K562 (cell line): Measurements from ENCODE around the gene BTBD16. TPM values are rescaled to one million over a fixed set of nuclear protein-coding genes. Genes with fewer than 3 reads are reported as not detected.

Experiments
- ATAC-seq: fragments of 200-7000 bp; cut with Tn5 transposase; 3 replicates; pipeline ENCODE4 v1.9.1; 2020; ENCODE audit warnings: moderate library complexity
- BruUV-seq: library from RNA; stranded (reverse); fragments of 400-500 nt; replicated peaks from 2 replicates; lab custom pipeline; 2021; lab: Mats Ljungman, UMichigan
- CTCF ChIA-PET: fragments of 300-600 bp; formaldehyde crosslinking; extraction: SDS; loops from one replicate; lab custom pipeline; 2021; ENCODE audit warnings: low intra/inter-chr PET ratio; lab: Yijun Ruan, JAX
- POLR2A ChIA-PET: fragments of 300-600, 350-650 bp; sonication (Branson Sonifier 250); formaldehyde crosslinking; extraction: SDS; loops from one replicate; lab custom pipeline; 2021; ENCODE audit warnings: antibody characterized with exemption, inconsistent platforms; lab: Yijun Ruan, JAX
- DNase-seq, 4 experiments: peaks; one replicate each; pipeline versions ENCODE4 v3.0.0 to v3.0.0-alpha.2; 2011 to 2018; ENCODE audit warnings: low spot score in 3 of 4, mixed read lengths in 3 of 4; ENCODE audit errors: extremely low read depth in 1 of 4
- FAIRE-seq: peaks from 2 replicates; lab custom pipeline; 2011; peaks lifted over from hg19 to GRCh38; lab: Jason Lieb, UNC
- H2AFZ ChIP-seq: 2 replicates; pipeline ENCODE4 v1.6.0; 2011; ENCODE audit warnings: low read depth, low read length, control low read depth, inconsistent platforms
- H3K27ac ChIP-seq: fragments of 200-600 bp; 3 replicates; pipeline ENCODE4 v1.8.0; 2011; ENCODE audit warnings: low read depth, mild to moderate bottlenecking, control low read depth, inconsistent platforms, low read length, moderate library complexity, mixed read lengths; ENCODE audit errors: extremely low read depth
- H3K27me3 ChIP-seq, 2 experiments: fragments of 300-600 bp in 1 of 2; 2 replicates in 1 of 2; 3 replicates in 1 of 2; pipeline versions ENCODE4 v1.6.0 to v1.8.0; 2011; ENCODE audit warnings: inconsistent platforms in 2 of 2, low read length in 2 of 2, mild to moderate bottlenecking in 1 of 2, mixed read lengths in 1 of 2, moderate library complexity in 1 of 2; ENCODE audit not compliant: control insufficient read depth in 2 of 2, insufficient read depth in 2 of 2
- H3K36me3 ChIP-seq: fragments of 300-600 bp; 3 replicates; pipeline ENCODE4 v1.8.0; 2011; ENCODE audit warnings: mild to moderate bottlenecking, low read length, inconsistent platforms; ENCODE audit not compliant: control insufficient read depth, insufficient read depth
- H3K4me1 ChIP-seq, 2 experiments: fragments of 200-600 bp in 1 of 2; replicated peaks in 1 of 2; 2 replicates in 1 of 2; 3 replicates in 1 of 2; pipeline versions ENCODE4 v1.5.1 to v1.8.0; 2011; ENCODE audit warnings: inconsistent platforms in 2 of 2, low read length in 2 of 2, mild to moderate bottlenecking in 1 of 2, mixed read lengths in 1 of 2, moderate library complexity in 1 of 2; ENCODE audit not compliant: control insufficient read depth in 2 of 2, insufficient read depth in 2 of 2
- H3K4me2 ChIP-seq: 2 replicates; pipeline ENCODE4 v1.6.1; 2011; ENCODE audit warnings: low read length, control low read depth, inconsistent platforms, mixed read lengths; ENCODE audit not compliant: insufficient read depth
- H3K4me3 ChIP-seq: fragments of 200-600 bp; sonication (generic), shearing (Covaris generic); 2 replicates; pipeline ENCODE4 v1.5.1; 2016; ENCODE audit warnings: control low read depth, inconsistent platforms
- H3K79me2 ChIP-seq: fragments of 200-600 bp; 3 replicates; pipeline ENCODE4 v1.8.0; 2011; ENCODE audit warnings: low read length, inconsistent platforms; ENCODE audit not compliant: control insufficient read depth, insufficient read depth
- H3K9ac ChIP-seq, 2 experiments: 2 replicates each; pipeline versions ENCODE4 v1.6.0 to v1.6.1; 2011; ENCODE audit warnings: low read depth in 2 of 2, low read length in 2 of 2, control low read depth in 1 of 2, inconsistent platforms in 1 of 2, mild to moderate bottlenecking in 1 of 2, mixed read lengths in 1 of 2; ENCODE audit not compliant: insufficient read depth in 1 of 2
- H3K9me1 ChIP-seq: one replicate; pipeline ENCODE4 v1.6.0; 2011; ENCODE audit warnings: inconsistent platforms, mild to moderate bottlenecking, low read length, moderate library complexity; ENCODE audit not compliant: control insufficient read depth, insufficient read depth
- H3K9me3 ChIP-seq: replicated peaks from 2 replicates; pipeline ENCODE4 v1.5.1; 2011; ENCODE audit warnings: low read depth, low read length, inconsistent platforms; ENCODE audit not compliant: control insufficient read depth, insufficient read depth
- H4K20me1 ChIP-seq: replicated peaks from 2 replicates; pipeline ENCODE4 v1.6.1; 2011; ENCODE audit warnings: low read length, inconsistent platforms, mixed read lengths; ENCODE audit not compliant: control insufficient read depth, insufficient read depth
- CBX8 ChIP-seq: fragments of 200-600 bp; sonication (generic); IDR thresholded peaks from 2 replicates; pipeline ENCODE4 v1.6.1; 2012; ENCODE audit warnings: borderline replicate concordance, mixed run types, low read depth, mild to moderate bottlenecking, moderate library complexity, mixed read lengths, low read length, control low read depth, inconsistent platforms; ENCODE audit not compliant: poor library complexity, severe bottlenecking; ENCODE audit errors: extremely low read depth
- CHD2 ChIP-seq: IDR thresholded peaks from 2 replicates; pipeline ENCODE4 v1.6.1; 2011; ENCODE audit warnings: low read depth, low read length
- DNMT1 ChIP-seq: fragments of 450-650 bp; IDR thresholded peaks from 2 replicates; pipeline ENCODE4 v1.6.1; 2016; ENCODE audit warnings: antibody characterized with exemption, mild to moderate bottlenecking
- EGR1 ChIP-seq: fragments of 450-650 bp; conservative IDR thresholded peaks from 2 replicates; pipeline ENCODE4 v1.6.1; 2017; ENCODE audit warnings: mild to moderate bottlenecking
- GATAD2B ChIP-seq: fragments of 450-650 bp; IDR thresholded peaks from 2 replicates; pipeline ENCODE4 v1.6.1; 2017; ENCODE audit warnings: mild to moderate bottlenecking, borderline replicate concordance
- ILF3 ChIP-seq: fragments of 450-650 bp; IDR thresholded peaks from 2 replicates; pipeline ENCODE4 v1.6.1; 2018; ENCODE audit warnings: antibody characterized with exemption, mild to moderate bottlenecking, moderate library complexity, borderline replicate concordance
- SMARCB1 ChIP-seq: IDR thresholded peaks from 2 replicates; pipeline ENCODE4 v1.6.1; 2011; ENCODE audit warnings: improper control_type of control experiment, low read depth; ENCODE audit not compliant: insufficient read length
- TEAD2 ChIP-seq: fragments of 450-650 bp; IDR thresholded peaks from 2 replicates; pipeline ENCODE4 v1.6.1; 2016; ENCODE audit warnings: missing genetic modification characterization, control low read depth, missing compliant biosample characterization
- THRAP3 ChIP-seq: fragments of 450-650 bp; IDR thresholded peaks from 2 replicates; pipeline ENCODE4 v1.6.1; 2016; ENCODE audit warnings: mild to moderate bottlenecking, inconsistent platforms, borderline replicate concordance
- ZNF165 ChIP-seq: fragments of 250-450 bp; sonication (Bioruptor Pico); IDR thresholded peaks from 2 replicates; pipeline ENCODE4 v1.4.0; 2020; ENCODE audit warnings: borderline replicate concordance
- ZNF274 ChIP-seq: IDR thresholded peaks from 2 replicates; pipeline ENCODE4 v1.6.1; 2011; ENCODE audit warnings: low read depth, mild to moderate bottlenecking, low read length, moderate library complexity, borderline replicate concordance
- ZNF431 ChIP-seq: sonication (generic); formaldehyde crosslinking; IDR thresholded peaks from 2 replicates; pipeline ENCODE4 v1.8.0; 2022; ENCODE audit warnings: mild to moderate bottlenecking, missing genetic modification reagents
- WGBS: fragments of 100-300 bp; shearing (Covaris generic); methylation state at CpG from one replicate; pipeline ENCODE4 v1.1.6; 2016; ENCODE audit warnings: low coverage, mixed read lengths; ENCODE audit not compliant: insufficient coverage; ENCODE audit errors: missing lambda C conversion rate; 5-methylcytosine and 5-hydroxymethylcytosine counted together
- in situ Hi-C: fragments of 300-500 bp; cut with MboI; formaldehyde crosslinking; loops from 4 replicates; pipeline ENCODE4 v1.15.0; 2018; ENCODE audit warnings: inconsistent platforms, mixed read lengths
- intact Hi-C: fragments of 100-400 bp; cut with micrococcal nuclease; formaldehyde crosslinking; loops from 2 replicates; pipeline ENCODE4 v1.14.2; 2022
- polyA plus RNA-seq, 8 experiments: library from polyadenylated mRNA; depleted of rRNA in 4 of 8; stranded (reverse) in 5 of 8; unstranded in 3 of 8; fragments of >200 nt; fragmentation: Nextera tagmentation in 2 of 8; fragmentation: Illumina TruSeq in 1 of 8; extraction: Ambion mirVana in 2 of 8; extraction: Trizol in 1 of 8; gene quantifications; 2 replicates each; pipeline versions ENCODE4 v1.2.1 to v1.2.3, GENCODE V29; 2011 to 2014; ENCODE audit warnings: inconsistent platforms in 1 of 8, missing spikeins in 1 of 8
- total RNA-seq, 7 experiments: library from RNA; depleted of rRNA in 6 of 7; stranded (reverse); fragments of >200 nt in 6 of 7; fragmentation: Illumina TruSeq in 2 of 7; extraction: Trizol in 2 of 7; gene quantifications; 2 replicates each; pipeline versions ENCODE4 v1.2.1 to v1.2.3, GENCODE V29; 2011 to 2021; ENCODE audit warnings: low replicate concordance in 1 of 7
- TF ChIP-seq, protein P1 (sequence below): fragments of 450-650 bp; formaldehyde crosslinking; IDR thresholded peaks from 2 replicates; pipeline ENCODE4 v1.4.0; 2020; ENCODE audit warnings: mild to moderate bottlenecking
- TF ChIP-seq, protein P2 (sequence below): IDR thresholded peaks from 2 replicates; pipeline ENCODE4 v1.6.1; 2016; ENCODE audit warnings: missing genetic modification characterization, missing compliant biosample characterization
- TF ChIP-seq, protein P3 (sequence below): fragments of 450-650 bp; IDR thresholded peaks from 2 replicates; pipeline ENCODE4 v1.6.1; 2016; ENCODE audit warnings: antibody characterized with exemption
- TF ChIP-seq, protein P4 (sequence below): fragments of 250-450 bp; sonication (Bioruptor Pico); IDR thresholded peaks from 2 replicates; pipeline ENCODE4 v1.8.0; 2022; ENCODE audit warnings: moderate library complexity, mild to moderate bottlenecking, inconsistent platforms
- TF ChIP-seq, protein P5 (sequence below): fragments of 250-450 bp; sonication (Bioruptor Pico); IDR thresholded peaks from 2 replicates; pipeline ENCODE4 v1.4.0; 2020

BTBD16 gene
- total and polyA plus RNA-seq, 9 of the 15 experiments (the other 6 are each of a cell fraction or from before 2014, with no cell fraction given): 0.11 TPM; not detected in 8

DNA sequence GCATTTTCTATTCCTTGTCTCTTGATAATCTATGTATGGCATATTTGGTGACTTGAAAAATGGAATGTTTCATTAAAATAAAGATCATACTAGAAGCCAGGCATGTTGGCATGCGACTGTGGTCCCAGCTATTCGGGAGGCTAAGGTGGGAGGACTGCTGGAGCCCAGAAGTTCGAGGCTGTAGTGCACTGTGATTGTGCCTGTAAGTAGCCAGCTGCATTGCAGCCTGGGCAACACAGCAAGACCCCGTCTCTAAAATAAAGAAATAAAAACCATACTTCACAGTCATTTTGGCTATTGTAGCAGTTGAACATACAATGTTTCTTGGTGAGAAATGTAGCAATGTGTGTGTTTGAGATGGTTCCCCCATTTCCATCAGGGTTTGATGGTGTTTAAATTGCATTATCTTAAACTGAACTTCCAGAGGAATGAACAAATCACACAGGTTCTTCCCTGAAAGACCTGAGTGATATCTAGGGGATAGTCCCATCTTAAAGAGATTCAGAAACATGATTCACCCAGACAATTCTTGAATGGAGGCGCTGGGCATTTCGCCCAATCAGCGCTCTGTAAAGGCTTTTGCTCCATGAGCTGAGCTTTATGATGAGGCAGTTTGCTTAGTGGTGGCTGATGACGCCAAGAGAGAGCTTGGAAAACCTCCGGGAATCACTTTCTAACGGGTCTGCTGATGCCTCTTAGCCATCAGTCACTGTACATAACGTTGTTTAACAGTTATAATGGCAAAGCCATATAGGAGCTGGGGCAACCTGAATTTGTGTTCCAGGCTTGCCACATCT, 19.4 kb upstream of the BTBD16 start:
- in situ Hi-C loops: no loop called here
- no peaks in the 10 kb centered on the region for H3K9me3 ChIP-seq
- no peak overlapping the region for H3K27ac ChIP-seq
- DNase-seq (no peak), ATAC-seq (no peak), FAIRE-seq (no peak)
- no peak overlapping the region for H3K9ac ChIP-seq
- no peak overlapping the region for H3K4me3 ChIP-seq
- no peak overlapping the region for H3K4me2 ChIP-seq
- no peaks in the 10 kb centered on the region for H3K36me3 ChIP-seq
- no TSS peak for BruUV-seq
- no peaks in the 10 kb centered on the region for H3K4me1 ChIP-seq
- H3K79me2 ChIP-seq: no peaks in the 10 kb centered on the region
- H3K9me1 ChIP-seq: no peaks in the 10 kb centered on the region
- POLR2A ChIA-PET: interaction anchor here (0.6 kb wide), 1 partner anchor 930 kb away, joined by 3 read pairs; no protein-coding TSS in a partner anchor
- no peak overlapping the region for H2AFZ ChIP-seq
- CTCF ChIA-PET: no interaction called here
- under 1% methylated on average over 11 of the region's 11 CpGs for WGBS
- intact Hi-C loops: no loop called here
- H4K20me1 ChIP-seq: no peaks in the 10 kb centered on the region
- peaks cover 0 to 12% of the 10 kb centered on the region in 2 experiments; a peak in 2 of 5 replicates for H3K27me3 ChIP-seq
- no peak for TF ChIP-seq CBX8
- TF ChIP-seq, protein P1, sequence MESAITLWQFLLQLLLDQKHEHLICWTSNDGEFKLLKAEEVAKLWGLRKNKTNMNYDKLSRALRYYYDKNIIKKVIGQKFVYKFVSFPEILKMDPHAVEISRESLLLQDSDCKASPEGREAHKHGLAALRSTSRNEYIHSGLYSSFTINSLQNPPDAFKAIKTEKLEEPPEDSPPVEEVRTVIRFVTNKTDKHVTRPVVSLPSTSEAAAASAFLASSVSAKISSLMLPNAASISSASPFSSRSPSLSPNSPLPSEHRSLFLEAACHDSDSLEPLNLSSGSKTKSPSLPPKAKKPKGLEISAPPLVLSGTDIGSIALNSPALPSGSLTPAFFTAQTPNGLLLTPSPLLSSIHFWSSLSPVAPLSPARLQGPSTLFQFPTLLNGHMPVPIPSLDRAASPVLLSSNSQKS (CRISPR knock-in tag): no peak
- no peak for TF ChIP-seq THRAP3
- TF ChIP-seq EGR1: no peak
- no peak for TF ChIP-seq ZNF274
- TF ChIP-seq, protein P2, sequence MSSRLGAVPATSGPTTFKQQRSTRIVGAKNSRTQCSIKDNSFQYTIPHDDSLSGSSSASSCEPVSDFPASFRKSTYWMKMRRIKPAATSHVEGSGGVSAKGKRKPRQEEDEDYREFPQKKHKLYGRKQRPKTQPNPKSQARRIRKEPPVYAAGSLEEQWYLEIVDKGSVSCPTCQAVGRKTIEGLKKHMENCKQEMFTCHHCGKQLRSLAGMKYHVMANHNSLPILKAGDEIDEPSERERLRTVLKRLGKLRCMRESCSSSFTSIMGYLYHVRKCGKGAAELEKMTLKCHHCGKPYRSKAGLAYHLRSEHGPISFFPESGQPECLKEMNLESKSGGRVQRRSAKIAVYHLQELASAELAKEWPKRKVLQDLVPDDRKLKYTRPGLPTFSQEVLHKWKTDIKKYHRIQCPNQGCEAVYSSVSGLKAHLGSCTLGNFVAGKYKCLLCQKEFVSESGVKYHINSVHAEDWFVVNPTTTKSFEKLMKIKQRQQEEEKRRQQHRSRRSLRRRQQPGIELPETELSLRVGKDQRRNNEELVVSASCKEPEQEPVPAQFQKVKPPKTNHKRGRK: no peak
- TF ChIP-seq, protein P3, sequence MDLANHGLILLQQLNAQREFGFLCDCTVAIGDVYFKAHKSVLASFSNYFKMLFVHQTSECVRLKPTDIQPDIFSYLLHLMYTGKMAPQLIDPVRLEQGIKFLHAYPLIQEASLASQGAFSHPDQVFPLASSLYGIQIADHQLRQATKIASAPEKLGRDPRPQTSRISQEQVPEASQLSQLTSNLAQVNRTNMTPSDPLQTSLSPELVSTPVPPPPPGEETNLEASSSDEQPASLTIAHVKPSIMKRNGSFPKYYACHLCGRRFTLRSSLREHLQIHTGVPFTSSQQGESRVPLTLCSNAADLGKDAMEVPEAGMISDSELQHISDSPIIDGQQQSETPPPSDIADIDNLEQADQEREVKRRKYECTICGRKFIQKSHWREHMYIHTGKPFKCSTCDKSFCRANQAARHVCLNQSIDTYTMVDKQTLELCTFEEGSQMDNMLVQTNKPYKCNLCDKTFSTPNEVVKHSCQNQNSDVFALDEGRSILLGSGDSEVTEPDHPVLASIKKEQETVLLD: no peak
- TF ChIP-seq ZNF165: no peak
- TF ChIP-seq TEAD2: no peak
- no peak for TF ChIP-seq CHD2
- TF ChIP-seq, protein P4, sequence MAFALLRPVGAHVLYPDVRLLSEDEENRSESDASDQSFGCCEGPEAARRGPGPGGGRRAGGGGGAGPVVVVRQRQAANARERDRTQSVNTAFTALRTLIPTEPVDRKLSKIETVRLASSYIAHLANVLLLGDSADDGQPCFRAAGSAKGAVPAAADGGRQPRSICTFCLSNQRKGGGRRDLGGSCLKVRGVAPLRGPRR: no peak
- TF ChIP-seq, protein P5, sequence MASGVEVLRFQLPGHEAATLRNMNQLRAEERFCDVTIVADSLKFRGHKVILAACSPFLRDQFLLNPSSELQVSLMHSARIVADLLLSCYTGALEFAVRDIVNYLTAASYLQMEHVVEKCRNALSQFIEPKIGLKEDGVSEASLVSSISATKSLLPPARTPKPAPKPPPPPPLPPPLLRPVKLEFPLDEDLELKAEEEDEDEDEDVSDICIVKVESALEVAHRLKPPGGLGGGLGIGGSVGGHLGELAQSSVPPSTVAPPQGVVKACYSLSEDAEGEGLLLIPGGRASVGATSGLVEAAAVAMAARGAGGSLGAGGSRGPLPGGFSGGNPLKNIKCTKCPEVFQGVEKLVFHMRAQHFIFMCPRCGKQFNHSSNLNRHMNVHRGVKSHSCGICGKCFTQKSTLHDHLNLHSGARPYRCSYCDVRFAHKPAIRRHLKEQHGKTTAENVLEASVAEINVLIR: no peak
- TF ChIP-seq DNMT1: no peak
- no peak for TF ChIP-seq GATAD2B
- TF ChIP-seq SMARCB1: no peak
- no peak for TF ChIP-seq ZNF431 (CRISPR knock-in tag)
- no peak for TF ChIP-seq ILF3
